ENCODE results near the gene AADACL3.
"Not testable (repeated sequence)": the region's sequence is repeated elsewhere in the genome, so short reads cannot be mapped to it uniquely, and the experiment has no call there.

GRCh38 chr1:12676122-12676521 lies 39.8 kb upstream of the AADACL3 start:
- TF ChIP-seq CTCF (IDR thresholded peaks at IDR 0.05); POLR2A (IDR thresholded peaks at IDR 0.05; ENCODE audit: low read depth); EP300 (IDR thresholded peaks at IDR 0.05): not testable (repeated sequence)
